ENCODE results near the gene SCYL1. TPM values are rescaled to one million over a fixed set of nuclear protein-coding genes. Genes with fewer than 3 reads are reported as not detected.

The SCYL1 gene
- total RNA-seq, 1 donor from 2014 or later: 95.8 TPM

DNA sequence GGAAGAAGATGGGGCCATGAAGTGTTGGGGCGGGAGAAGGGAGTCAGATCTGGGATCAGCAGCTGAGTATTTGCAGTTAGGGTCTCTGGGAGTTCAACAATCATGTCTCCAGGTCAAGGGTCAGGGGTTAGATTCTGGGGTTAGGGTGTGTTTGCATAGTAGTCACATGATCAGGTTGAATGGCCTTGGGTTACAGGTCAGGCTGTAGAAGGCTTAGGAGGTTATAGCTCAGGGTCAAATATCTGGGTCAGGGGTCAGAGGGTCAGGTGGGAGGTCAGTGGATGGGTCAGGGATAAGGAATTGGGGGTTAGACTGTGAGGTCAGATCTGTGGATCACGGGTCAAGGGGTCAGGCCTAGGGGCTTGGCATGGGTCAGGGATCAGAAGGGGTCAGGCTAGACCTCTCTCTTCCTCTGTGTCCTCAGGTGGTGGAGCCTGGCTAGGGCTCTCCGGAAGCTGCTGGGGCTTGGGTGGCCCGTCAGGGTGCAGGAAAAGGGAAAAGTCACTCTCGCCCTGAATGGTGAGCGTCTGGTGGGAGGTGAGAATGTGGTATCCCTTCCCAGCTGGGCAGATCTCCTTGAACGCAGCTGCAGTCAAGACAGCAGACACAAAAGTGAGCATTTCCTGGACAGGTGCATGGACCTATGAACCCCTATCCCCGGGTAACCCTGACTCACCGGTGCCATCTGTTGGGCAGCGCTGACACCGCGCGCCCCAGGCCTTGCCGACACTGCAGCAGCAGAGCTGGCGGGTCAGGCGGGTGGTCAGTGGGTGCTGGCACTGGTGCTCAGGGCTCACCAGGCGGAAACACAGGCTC is 26.9 kb downstream of the SCYL1 start:
- no peaks in the 10 kb centered on the region for H3K27me3 Mint-ChIP-seq (ENCODE audit: low read depth)
- no peak overlapping the region for H3K27ac Mint-ChIP-seq
- no peaks in the 10 kb centered on the region for H3K9me3 Mint-ChIP-seq
- intact Hi-C loops (cut with micrococcal nuclease): no loop called here
- H3K36me3 Mint-ChIP-seq (ENCODE audit: low read depth): peaks cover 42% of the 10 kb centered on the region
- no peak overlapping the region for H3K4me3 Mint-ChIP-seq (ENCODE audit: low read depth)
- peaks cover 51% of the 10 kb centered on the region for H3K4me1 Mint-ChIP-seq (ENCODE audit: low read depth)
- DNase-seq (ENCODE audit: low spot score): peak; percentile 55

DNA sequence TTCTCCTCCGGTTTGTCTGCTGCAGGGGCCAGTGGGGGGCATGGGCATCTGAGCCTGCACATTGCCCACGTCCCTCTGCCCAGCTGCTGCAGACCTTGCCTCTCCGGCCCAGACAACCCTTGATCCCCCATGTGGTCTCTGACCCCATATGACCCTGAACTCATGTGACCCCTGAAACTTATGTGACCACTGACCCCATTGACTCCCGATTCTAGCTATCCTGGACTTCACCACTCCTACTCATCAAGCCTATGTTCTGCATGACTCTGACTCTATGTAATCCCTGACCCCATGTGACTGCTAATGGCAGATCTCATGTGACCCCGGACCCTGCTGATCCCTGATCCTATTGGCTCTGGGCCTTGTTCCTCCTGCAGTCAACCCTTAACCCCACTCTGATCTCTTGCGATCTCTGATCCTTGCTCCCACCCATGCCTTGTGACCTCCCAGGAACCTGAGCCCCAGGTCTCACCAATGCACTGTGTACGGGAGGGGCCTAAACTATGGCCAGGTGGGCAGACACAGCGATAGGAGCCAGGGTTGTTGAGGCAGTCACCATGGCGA is 27.6 kb downstream of the SCYL1 start:
- intact Hi-C loops (cut with micrococcal nuclease): no loop called here
- Mint-ChIP-seq H3K4me1 (ENCODE audit: low read depth) (peaks cover 56% of the 10 kb centered on the region), H3K4me3 (ENCODE audit: low read depth) (no peak overlapping the region), H3K27ac (peak overlapping the region; percentile 1), H3K36me3 (ENCODE audit: low read depth) (peaks cover 41% of the 10 kb centered on the region), H3K27me3 (ENCODE audit: low read depth) (no peaks in the 10 kb centered on the region), H3K9me3 (no peaks in the 10 kb centered on the region)
- no peak for DNase-seq (ENCODE audit: low spot score)

DNA sequence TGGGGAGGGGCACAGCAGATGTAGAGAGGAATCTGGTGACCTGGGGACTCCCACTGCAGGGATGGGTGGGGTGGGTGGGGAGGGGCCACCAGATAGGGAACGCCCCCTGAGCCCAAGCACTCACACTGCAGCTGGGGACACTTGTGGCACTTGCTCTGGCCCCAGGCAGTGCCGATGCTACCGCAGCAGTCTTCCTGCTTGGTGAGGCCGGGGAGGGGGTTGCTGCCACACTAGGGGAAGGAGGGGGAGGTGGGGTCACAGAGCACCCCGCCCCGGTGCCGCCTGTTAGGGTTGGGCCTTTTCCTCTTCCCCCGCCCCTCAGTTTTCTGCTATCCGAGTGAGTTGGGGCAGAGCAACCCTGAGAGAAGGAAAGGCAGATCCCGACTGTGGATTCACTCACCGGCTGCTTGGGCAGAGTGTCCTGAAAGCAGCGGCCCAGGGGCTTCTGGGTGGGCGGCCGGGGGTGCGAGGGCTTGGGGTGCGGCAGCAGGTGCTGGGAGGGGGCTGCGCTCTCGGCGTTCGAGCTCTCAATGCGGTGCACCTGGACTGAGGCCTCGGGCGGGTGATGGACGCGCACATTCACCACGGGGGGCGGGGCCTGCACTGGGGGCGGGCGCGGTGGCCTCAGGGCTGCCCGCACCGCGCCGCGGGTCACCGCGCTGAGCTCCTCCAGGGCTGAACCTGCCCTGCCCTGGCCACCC is 28.6 kb downstream of the SCYL1 start:
- H3K36me3 Mint-ChIP-seq (ENCODE audit: low read depth): peaks cover 34% of the 10 kb centered on the region
- H3K27ac Mint-ChIP-seq: peak overlapping the region; percentile 15
- H3K4me3 Mint-ChIP-seq (ENCODE audit: low read depth): peak overlapping the region; percentile 26
- intact Hi-C loops (cut with micrococcal nuclease): no loop called here
- H3K27me3 Mint-ChIP-seq (ENCODE audit: low read depth): no peaks in the 10 kb centered on the region
- peaks cover 49% of the 10 kb centered on the region for H3K4me1 Mint-ChIP-seq (ENCODE audit: low read depth)
- H3K9me3 Mint-ChIP-seq: no peaks in the 10 kb centered on the region
- peak; percentile 80 for DNase-seq (ENCODE audit: low spot score)

DNA sequence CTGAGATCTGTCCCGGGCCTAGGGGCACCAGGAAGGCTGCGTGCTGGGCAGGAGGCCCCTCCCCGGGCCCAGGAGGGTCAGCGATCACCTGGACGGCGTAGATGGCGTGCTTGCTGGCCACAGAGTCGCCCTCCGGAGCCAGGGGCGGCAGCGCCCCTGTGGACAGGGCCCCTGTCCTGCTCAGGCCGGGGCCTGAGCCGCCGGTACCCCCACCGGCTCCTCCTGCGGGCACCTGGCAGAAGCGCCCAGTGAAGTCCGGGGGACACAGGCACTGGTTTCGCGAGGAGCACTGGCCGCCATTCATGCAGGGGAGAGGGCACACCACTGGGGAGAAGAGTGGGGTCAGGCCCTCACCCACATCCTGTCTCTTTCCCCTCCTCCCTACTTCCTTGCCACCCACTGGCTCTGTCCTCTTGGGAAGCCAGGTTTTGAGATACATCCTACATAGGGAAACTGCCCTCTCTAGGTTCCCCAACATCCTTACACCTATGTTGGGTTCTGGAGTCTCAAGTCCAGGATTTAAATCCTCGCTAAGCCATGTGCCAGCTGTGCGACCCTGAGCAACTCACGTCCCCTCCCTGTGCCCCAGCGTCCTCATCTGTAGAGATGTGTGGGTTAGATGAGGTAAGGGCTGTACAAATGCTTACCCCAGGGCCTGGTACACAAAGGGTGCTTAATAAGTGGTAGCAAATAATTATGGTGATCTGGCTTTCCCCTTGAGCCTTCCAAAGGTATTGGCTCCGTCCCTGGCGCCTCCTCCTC is 29.4 kb downstream of the SCYL1 start:
- H3K27me3 Mint-ChIP-seq (ENCODE audit: low read depth): no peaks in the 10 kb centered on the region
- no peak for DNase-seq (ENCODE audit: low spot score)
- no peaks in the 10 kb centered on the region for H3K9me3 Mint-ChIP-seq
- peaks cover 49% of the 10 kb centered on the region for H3K4me1 Mint-ChIP-seq (ENCODE audit: low read depth)
- H3K4me3 Mint-ChIP-seq (ENCODE audit: low read depth): peak overlapping the region; percentile 31
- H3K36me3 Mint-ChIP-seq (ENCODE audit: low read depth): peaks cover 27% of the 10 kb centered on the region
- intact Hi-C loops (cut with micrococcal nuclease): no loop called here
- peak overlapping the region; percentile 42 for H3K27ac Mint-ChIP-seq

DNA sequence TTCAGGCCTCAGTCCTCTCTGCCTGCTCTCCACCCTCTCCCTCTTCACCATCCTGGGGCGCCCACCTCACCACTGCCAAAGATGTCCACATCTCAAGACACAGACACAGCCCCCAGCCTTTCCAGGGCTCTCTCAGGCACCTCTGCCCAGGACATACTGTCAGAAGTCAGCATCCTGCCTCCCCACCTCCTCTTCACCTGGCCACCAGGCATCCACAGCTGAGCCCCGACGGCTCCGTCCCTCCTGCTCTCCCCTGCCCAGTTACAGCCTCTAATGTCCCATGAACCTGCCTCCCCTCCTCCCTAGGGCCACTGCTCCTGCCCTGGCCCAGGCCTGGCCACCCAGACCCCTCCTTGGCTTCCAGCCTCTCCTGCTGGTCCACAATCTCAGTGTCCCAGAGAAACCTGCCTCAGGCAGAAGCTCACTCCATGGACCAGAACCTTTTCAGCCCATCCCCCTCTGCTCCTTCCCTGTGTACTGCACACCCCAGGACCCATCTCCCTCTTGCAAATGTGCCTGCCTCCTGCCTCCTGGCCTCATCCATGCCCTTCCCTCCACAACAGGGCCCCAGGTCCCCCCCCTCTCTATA is 30.1 kb downstream of the SCYL1 start:
- DNase-seq (ENCODE audit: low spot score): no peak
- peak overlapping the region; percentile 31 for H3K4me3 Mint-ChIP-seq (ENCODE audit: low read depth)
- H3K9me3 Mint-ChIP-seq: no peaks in the 10 kb centered on the region
- H3K27ac Mint-ChIP-seq: peak overlapping the region; percentile 42
- no peaks in the 10 kb centered on the region for H3K27me3 Mint-ChIP-seq (ENCODE audit: low read depth)
- H3K4me1 Mint-ChIP-seq (ENCODE audit: low read depth): peaks cover 53% of the 10 kb centered on the region
- peaks cover 22% of the 10 kb centered on the region for H3K36me3 Mint-ChIP-seq (ENCODE audit: low read depth)
- intact Hi-C loops (cut with micrococcal nuclease): no loop called here

DNA sequence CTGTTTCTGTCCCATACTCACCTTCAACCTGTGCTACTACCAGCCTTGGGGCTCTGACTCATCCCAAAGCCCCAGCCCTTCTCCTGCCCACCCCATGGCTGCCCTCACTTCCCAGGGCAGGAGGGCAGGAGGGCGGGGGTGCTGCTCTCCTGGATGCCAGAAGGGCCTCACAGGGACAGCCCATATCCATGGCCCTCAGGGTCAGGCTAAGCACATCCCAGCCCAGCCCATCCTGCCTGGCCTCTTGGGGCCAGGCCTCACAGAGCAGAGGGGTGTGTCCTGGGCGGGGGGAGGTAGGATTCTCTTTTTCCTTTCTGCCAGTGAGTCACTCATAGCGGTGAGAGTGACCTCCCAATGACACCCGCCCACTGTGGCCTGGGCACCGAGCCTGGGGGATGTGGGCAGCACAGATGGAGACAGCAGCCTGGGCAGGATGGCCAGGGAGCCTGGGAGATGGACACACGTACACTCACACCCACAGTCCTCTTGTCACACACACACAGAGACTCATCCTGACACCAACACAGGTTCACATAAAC is 30.9 kb downstream of the SCYL1 start:
- Mint-ChIP-seq H3K4me1 (ENCODE audit: low read depth) (peaks cover 60% of the 10 kb centered on the region), H3K36me3 (ENCODE audit: low read depth) (peaks cover 17% of the 10 kb centered on the region), H3K27ac (peak overlapping the region; percentile 71), H3K9me3 (no peaks in the 10 kb centered on the region), H3K27me3 (ENCODE audit: low read depth) (no peaks in the 10 kb centered on the region), H3K4me3 (ENCODE audit: low read depth) (peak overlapping the region; percentile 82)
- no peak for DNase-seq (ENCODE audit: low spot score)
- intact Hi-C loops (cut with micrococcal nuclease): no loop called here

DNA sequence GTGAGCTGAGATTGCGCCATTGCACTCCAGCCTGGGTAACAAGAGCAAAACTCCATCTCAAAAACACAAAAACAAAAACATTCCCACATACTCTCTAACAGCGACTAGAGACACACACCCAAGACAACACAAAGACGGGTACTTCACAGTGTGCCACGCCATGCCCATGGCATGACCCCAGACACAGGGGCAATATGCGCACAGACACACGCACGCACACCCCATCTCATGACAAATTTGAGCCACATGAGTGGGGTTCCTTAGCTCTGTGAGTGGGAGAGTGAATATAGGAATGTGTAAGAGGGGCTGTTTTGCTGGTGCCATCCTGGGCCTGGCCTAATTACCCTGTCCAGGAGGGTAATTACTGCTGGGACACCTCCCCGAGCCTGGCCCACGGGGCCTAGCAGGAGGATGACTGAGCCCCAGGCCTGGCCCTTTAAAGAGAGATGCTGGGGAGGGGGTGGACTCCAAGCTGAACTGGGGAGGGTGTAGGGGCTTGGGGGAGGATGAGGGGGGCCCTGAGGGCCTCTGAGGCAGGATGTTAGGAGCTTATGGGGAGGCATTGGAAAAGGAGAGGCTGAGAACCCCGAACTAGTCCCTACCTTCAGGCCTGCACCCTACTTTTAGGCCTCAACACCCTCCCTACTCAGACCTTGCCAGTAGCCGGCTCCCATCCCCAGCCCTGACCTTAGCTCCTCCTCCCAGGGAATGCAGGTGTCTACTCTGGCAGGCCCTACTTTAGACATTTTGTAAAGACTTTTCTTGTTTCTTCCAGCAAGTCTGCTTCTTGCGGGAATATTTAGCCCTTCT is 31.8 kb downstream of the SCYL1 start:
- intact Hi-C loops (cut with micrococcal nuclease): no loop called here
- Mint-ChIP-seq H3K9me3 (no peaks in the 10 kb centered on the region), H3K27me3 (ENCODE audit: low read depth) (no peaks in the 10 kb centered on the region), H3K4me1 (ENCODE audit: low read depth) (peaks cover 55% of the 10 kb centered on the region), H3K36me3 (ENCODE audit: low read depth) (peaks cover 8% of the 10 kb centered on the region), H3K27ac (peak overlapping the region; percentile 71), H3K4me3 (ENCODE audit: low read depth) (peak overlapping the region; percentile 82)
- no peak for DNase-seq (ENCODE audit: low spot score)

DNA sequence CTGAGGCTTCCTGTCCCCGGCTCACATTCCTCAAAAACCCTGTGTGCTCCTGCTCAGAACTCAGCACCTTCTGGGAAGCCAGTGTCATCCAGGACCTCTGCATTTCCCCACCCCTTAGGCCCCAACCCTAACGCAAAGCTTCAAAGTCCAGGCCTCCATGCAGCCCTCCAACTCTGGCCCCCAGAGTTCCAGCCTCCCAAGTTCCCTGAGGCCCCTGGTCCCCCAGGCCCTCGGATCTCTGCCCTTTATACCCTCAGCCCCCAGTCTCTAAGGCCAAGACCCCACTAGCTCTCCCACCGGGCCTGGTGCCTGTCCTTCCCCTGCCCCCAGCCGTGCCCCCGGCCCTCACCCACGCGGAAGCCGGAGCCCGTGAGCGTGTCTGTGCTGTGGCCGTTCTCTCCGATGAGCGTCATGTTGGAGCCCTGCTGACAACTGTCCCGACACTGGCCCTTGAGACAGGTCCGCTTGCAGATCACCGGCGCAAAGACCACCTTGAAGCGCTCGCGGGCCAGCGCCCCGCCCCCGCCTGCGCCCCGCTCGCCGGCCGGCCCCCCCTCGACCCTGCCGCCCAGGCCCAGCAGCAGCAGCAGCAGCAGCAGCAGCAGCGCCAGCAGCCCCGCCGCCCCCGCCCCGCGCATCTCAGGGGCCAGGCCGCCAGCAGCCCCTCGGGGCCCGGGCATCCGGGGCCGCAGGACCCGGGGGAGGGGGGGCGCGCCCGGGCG is 32.6 kb downstream of the SCYL1 start:
- peak overlapping the region; percentile 82 for H3K4me3 Mint-ChIP-seq (ENCODE audit: low read depth)
- H3K9me3 Mint-ChIP-seq: no peaks in the 10 kb centered on the region
- DNase-seq (ENCODE audit: low spot score): no peak
- no peaks in the 10 kb centered on the region for H3K27me3 Mint-ChIP-seq (ENCODE audit: low read depth)
- peaks cover under 1% of the 10 kb centered on the region for H3K36me3 Mint-ChIP-seq (ENCODE audit: low read depth)
- intact Hi-C loops (cut with micrococcal nuclease): no loop called here
- peaks cover 48% of the 10 kb centered on the region for H3K4me1 Mint-ChIP-seq (ENCODE audit: low read depth)
- peak overlapping the region; percentile 71 for H3K27ac Mint-ChIP-seq

DNA sequence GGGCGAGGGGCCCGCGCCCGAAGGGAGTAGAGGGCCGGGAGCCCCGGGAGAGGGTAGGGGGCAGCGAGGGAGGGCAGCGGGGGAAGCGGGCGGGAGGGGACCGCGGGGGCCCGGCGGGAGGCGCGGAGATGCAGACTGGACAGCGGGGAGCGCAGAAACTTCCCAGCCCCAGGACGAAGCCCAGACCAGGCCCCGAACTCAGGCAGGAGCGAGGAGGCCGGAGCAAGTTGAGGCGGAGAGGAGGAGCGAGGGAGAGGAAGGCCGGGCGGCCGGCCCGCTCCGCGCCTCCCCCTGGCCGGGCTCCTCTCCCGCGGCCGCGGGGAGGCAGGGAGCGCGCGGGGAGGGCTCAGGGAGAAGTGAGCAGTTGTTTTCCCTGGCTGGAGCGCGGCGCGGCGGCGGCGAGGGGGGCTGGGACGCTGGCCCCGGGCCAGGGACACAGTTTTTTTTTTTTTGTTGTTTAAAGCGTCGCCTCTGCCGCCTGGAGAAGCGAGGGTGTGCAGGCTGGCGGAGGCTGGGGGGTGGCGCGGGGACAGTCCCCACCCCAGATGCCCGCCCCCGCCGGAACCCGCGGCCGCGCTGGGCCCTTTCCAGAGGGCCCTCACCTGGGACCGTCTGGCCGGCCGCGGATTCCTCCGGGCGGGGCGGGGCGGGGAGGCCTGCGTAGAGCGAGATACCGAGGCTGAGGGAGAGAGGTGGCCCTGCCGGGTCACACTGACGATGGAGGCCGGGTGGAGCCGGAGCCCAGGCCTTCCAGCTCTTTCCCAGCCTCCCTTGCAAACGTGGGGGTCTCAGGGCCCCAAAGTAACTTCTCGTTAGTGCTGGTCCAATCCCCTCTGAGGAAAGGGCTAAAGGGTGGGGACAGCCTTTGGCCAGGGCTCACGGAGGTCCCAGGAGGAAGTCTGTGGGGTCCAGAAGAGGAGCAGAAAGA is 33.4 kb downstream of the SCYL1 start, which contains the start of gene LTBP3:
Gene LTBP3 (minus strand): TSS at position 358 of the 928 bp plus-strand sequence. CDS start 400 bp downstream, outside the sequence.
- intact Hi-C loops (cut with micrococcal nuclease): no loop called here
- Mint-ChIP-seq H3K9me3 (no peaks in the 10 kb centered on the region), H3K4me3 (ENCODE audit: low read depth) (peak within 1 kb of the TSS; percentile 82), H3K27ac (peak within 1 kb of the TSS; percentile 71), H3K4me1 (ENCODE audit: low read depth) (peaks cover 43% of the 10 kb centered on the region), H3K27me3 (ENCODE audit: low read depth) (no peaks in the 10 kb centered on the region), H3K36me3 (ENCODE audit: low read depth) (no peaks in the 10 kb centered on the region)
- no peak for DNase-seq (ENCODE audit: low spot score)

DNA sequence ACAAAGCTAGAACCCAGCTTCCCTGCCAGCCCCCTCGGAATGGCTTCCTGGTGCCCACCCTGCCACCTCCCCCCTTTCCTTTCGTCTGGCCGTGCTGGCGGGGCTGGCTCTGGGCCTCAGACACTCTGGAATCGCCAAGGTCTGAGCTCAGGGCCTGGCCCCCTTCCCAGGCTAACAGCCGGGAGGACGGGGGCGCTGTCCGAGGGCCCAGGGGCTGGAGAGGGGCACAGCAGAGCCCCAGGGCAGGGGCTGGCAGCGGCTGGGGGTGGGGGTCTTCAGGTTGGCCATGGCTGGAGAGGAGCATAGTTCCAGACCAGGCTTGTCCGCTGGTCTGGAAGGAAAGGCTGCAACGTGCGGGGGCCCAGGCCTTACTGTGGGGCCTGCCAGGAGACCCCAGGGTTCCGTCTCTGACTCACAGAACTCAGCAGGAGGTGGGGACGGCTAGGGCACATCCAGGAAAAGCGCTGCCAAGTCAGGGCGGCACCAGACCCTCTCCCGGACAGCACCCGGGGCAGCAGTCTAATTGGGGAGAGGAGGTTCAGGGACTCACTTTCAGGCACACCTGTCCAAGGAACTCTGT is 34.1 kb downstream of the SCYL1 start:
- Mint-ChIP-seq H3K9me3 (no peaks in the 10 kb centered on the region), H3K27ac (peak overlapping the region; percentile 45), H3K27me3 (ENCODE audit: low read depth) (no peaks in the 10 kb centered on the region), H3K4me1 (ENCODE audit: low read depth) (peaks cover 43% of the 10 kb centered on the region), H3K36me3 (ENCODE audit: low read depth) (no peaks in the 10 kb centered on the region), H3K4me3 (ENCODE audit: low read depth) (peak overlapping the region; percentile 32)
- intact Hi-C loops (cut with micrococcal nuclease): no loop called here
- DNase-seq (ENCODE audit: low spot score): no peak
